Measurements from ENCODE around the gene LANCL2. TPM values are rescaled to one million over a fixed set of nuclear protein-coding genes. Genes with fewer than 3 reads are reported as not detected.

Gene LANCL2
- total RNA-seq (2022; extraction: Qiagen RNA extraction; ENCODE audit: low read depth): 12.4 to 16.5 TPM (median 14.3 TPM) in 5 replicates

GRCh38 chr7:55365205-55365674 is at the start of gene LANCL2:
Gene LANCL2, plus strand, starts transcription at chr7:55365337. Its CDS starts 689 bp downstream, at chr7:55366026.

Other genes starting within 250 kb of the LANCL2 start
- 84.7 to 98.5 TPM (median 91.9 TPM) in 5 replicates for gene VOPP1, start 207.2 kb downstream of the LANCL2 start, total RNA-seq (2022; extraction: Qiagen RNA extraction; ENCODE audit: low read depth)